Calu3 (cell line): ENCODE results near the gene ATP5F1B. TPM values are rescaled to one million over a fixed set of nuclear protein-coding genes. Genes with fewer than 3 reads are reported as not detected.

ENCODE experiments used
- BruUV-seq: library from RNA; stranded (reverse); fragments of 400-500 nt; replicated peaks from 2 replicates; lab custom pipeline; 2021; lab: Mats Ljungman, UMichigan
- CTCF ChIA-PET: fragments of 300-600 bp; sonication (Branson Sonifier 250); formaldehyde crosslinking; loops from one replicate; lab custom pipeline; 2022; ENCODE audit warnings: antibody characterized with exemption; lab: Charles Lee
- DNase-seq: peaks from one replicate; pipeline ENCODE4 v3.0.0; 2022
- H3K27ac Mint-ChIP-seq: one replicate; pipeline ENCODE4 v1.8.0; 2022; ENCODE audit warnings: mixed read lengths; ENCODE audit not compliant: unreplicated experiment
- H3K27me3 Mint-ChIP-seq: one replicate; pipeline ENCODE4 v1.8.0; 2022; ENCODE audit warnings: mixed read lengths; ENCODE audit not compliant: unreplicated experiment
- H3K36me3 Mint-ChIP-seq: one replicate; pipeline ENCODE4 v1.8.0; 2022; ENCODE audit warnings: mild to moderate bottlenecking, moderate library complexity, mixed read lengths; ENCODE audit not compliant: insufficient read depth, unreplicated experiment
- H3K4me1 Mint-ChIP-seq: one replicate; pipeline ENCODE4 v1.8.0; 2022; ENCODE audit warnings: mild to moderate bottlenecking, low read depth, mixed read lengths; ENCODE audit not compliant: unreplicated experiment
- H3K4me3 Mint-ChIP-seq: one replicate; pipeline ENCODE4 v1.8.0; 2022; ENCODE audit warnings: mild to moderate bottlenecking, low read depth, moderate library complexity, mixed read lengths; ENCODE audit not compliant: unreplicated experiment
- H3K9me3 Mint-ChIP-seq: one replicate; pipeline ENCODE4 v1.8.0; 2022; ENCODE audit warnings: low read depth, mixed read lengths; ENCODE audit not compliant: unreplicated experiment
- CTCF ChIP-seq: fragments of 200-600 bp; IDR thresholded peaks from one replicate; pipeline ENCODE4 v1.8.0; 2022; ENCODE audit warnings: antibody characterized with exemption; ENCODE audit not compliant: unreplicated experiment
- intact Hi-C: fragments of 100-400 bp; cut with micrococcal nuclease; formaldehyde crosslinking; loops from one replicate; pipeline ENCODE4 v1.10.0; 2022; ENCODE audit not compliant: unreplicated experiment
- total RNA-seq: library from RNA; stranded (reverse); gene quantifications from 2 replicates; pipeline ENCODE4 v1.2.3, GENCODE V29; 2022

The ATP5F1B gene
- total RNA-seq, 1 experiment from 2014 or later, result 822 TPM

DNA sequence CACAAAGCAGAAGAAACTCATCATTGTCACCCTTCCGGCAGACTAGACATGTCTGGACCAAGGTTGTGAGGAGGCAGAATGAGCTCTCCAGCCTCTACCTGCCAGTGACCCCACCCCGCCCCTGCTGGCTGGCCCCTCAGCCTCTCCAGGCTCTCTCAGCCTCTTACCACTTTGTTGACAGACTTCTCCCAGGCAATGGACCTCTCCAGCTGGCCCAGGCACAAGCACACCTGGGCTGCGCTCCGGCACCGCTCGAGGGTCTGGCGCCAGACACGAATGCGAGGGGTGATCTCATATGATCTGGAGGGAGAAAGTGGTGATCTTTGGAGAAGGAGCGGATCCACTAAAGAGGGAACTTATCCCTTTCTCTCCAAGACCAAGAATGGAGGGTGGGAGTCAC is 46.0 kb downstream of the ATP5F1B start:
- Mint-ChIP-seq H3K27me3 (no peaks in the 10 kb centered on the region), H3K36me3 (peaks cover 63% of the 10 kb centered on the region), H3K4me3 (no peak overlapping the region), H3K4me1 (no peaks in the 10 kb centered on the region), H3K9me3 (no peaks in the 10 kb centered on the region), H3K27ac (no peak overlapping the region)
- DNase-seq, result no peak
- intact Hi-C loops, result no loop called here
- no TSS peak for BruUV-seq
- no peak for TF ChIP-seq CTCF
- CTCF ChIA-PET, result interaction anchor here (3.5 kb wide), 1 partner anchor 37 kb away, joined by 17 read pairs; no protein-coding TSS in a partner anchor

DNA sequence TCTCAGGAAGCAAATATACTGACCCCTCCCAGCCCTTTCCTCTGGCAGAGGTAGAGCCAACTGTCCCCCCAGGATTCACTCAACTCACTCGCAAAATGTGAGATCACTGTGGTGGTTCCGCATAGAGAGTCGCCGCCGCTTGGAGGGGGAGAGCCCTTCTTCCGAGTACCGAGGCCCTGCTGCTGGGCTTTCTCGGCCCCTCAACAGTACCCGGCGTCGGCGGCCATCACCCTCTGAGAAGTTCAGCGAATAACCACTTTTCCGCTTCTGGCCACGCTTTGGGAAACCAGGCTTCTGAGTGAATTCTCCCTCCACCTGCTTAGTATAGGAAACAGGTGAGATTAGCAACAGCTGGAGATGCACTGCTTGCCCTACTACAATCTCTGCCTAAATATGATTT is 46.7 kb downstream of the ATP5F1B start:
- BruUV-seq, result no TSS peak
- Mint-ChIP-seq H3K4me1 (no peaks in the 10 kb centered on the region), H3K36me3 (peaks cover 62% of the 10 kb centered on the region), H3K27me3 (no peaks in the 10 kb centered on the region), H3K9me3 (no peaks in the 10 kb centered on the region), H3K4me3 (no peak overlapping the region), H3K27ac (no peak overlapping the region)
- intact Hi-C loops, result no loop called here
- CTCF ChIA-PET, result no interaction called here
- DNase-seq, result no peak
- no peak for TF ChIP-seq CTCF

- no peaks in the 10 kb centered on the region for H3K4me1 Mint-ChIP-seq
- H3K4me3 Mint-ChIP-seq, result no peak overlapping the region
- DNase-seq, result no peak
- no peaks in the 10 kb centered on the region for H3K9me3 Mint-ChIP-seq
- peak overlapping the region; percentile 2 for H3K27ac Mint-ChIP-seq
- H3K27me3 Mint-ChIP-seq, result no peaks in the 10 kb centered on the region
- no peak for TF ChIP-seq CTCF
- intact Hi-C loops, result no loop called here
- BruUV-seq, result no TSS peak
- CTCF ChIA-PET, result no interaction called here
- H3K36me3 Mint-ChIP-seq, result peaks cover 66% of the 10 kb centered on the region
Measured at GRCh38 chr12:56596815-56597214, 49.0 kb downstream of the ATP5F1B start.

- Mint-ChIP-seq H3K4me1 (no peaks in the 10 kb centered on the region), H3K27ac (peak overlapping the region; percentile 12), H3K9me3 (no peaks in the 10 kb centered on the region), H3K4me3 (no peak overlapping the region), H3K36me3 (peaks cover 74% of the 10 kb centered on the region), H3K27me3 (no peaks in the 10 kb centered on the region)
- peak; percentile 77 for TF ChIP-seq CTCF
- CTCF ChIA-PET, result interaction anchor here (0.7 to 2.4 kb wide), 2 partner anchors 42 to 80 kb away, joined by 3 to 9 read pairs; no protein-coding TSS in a partner anchor
- DNase-seq, result peak; percentile 67
- no TSS peak for BruUV-seq
- intact Hi-C loops, result loop anchor here (1.0 to 5.0 kb wide), 2 partner anchors 82 to 98 kb away; no protein-coding TSS in a partner anchor
Measured at GRCh38 chr12:56593909-56594621, 51.7 kb downstream of the ATP5F1B start.
